Esophagus (tissue), 2 donors: Measurements from ENCODE around the gene SIK3. TPM values are rescaled to one million over a fixed set of nuclear protein-coding genes. Genes with fewer than 3 reads are reported as not detected.

Source experiments
- H3K27ac ChIP-seq, 2 donors: one replicate each; pipeline ENCODE4 v1.5.1; 2013; ENCODE audit warnings: low read depth in 2 of 2, mild to moderate bottlenecking in 2 of 2, inconsistent platforms in 1 of 2, low read length in 1 of 2, moderate library complexity in 1 of 2
- H3K27me3 ChIP-seq, 2 donors: one replicate each; pipeline ENCODE4 v1.6.1; 2013; ENCODE audit warnings: low read length in 2 of 2, control low read depth in 1 of 2, mild to moderate bottlenecking in 1 of 2; ENCODE audit not compliant: insufficient read depth in 2 of 2, control insufficient read depth in 1 of 2
- H3K36me3 ChIP-seq, 2 donors: one replicate each; pipeline ENCODE4 v1.6.1; 2013; ENCODE audit warnings: low read length in 1 of 2; ENCODE audit not compliant: control insufficient read depth in 2 of 2, insufficient read depth in 2 of 2
- H3K4me1 ChIP-seq, 2 donors: one replicate each; pipeline ENCODE4 v1.6.1; 2013; ENCODE audit warnings: low read length in 1 of 2; ENCODE audit not compliant: control insufficient read depth in 2 of 2, insufficient read depth in 2 of 2
- H3K4me3 ChIP-seq, 2 donors: one replicate each; pipeline ENCODE4 v1.5.1; 2013; ENCODE audit warnings: low read length in 2 of 2, mild to moderate bottlenecking in 2 of 2, low read depth in 1 of 2, moderate library complexity in 1 of 2
- H3K9me3 ChIP-seq, 2 donors: one replicate each; pipeline ENCODE4 v1.6.1; 2013; ENCODE audit warnings: mild to moderate bottlenecking in 2 of 2, low read depth in 1 of 2, low read length in 1 of 2, moderate library complexity in 1 of 2; ENCODE audit not compliant: control insufficient read depth in 2 of 2, insufficient read depth in 1 of 2
- WGBS, 2 donors: extraction: QIAGEN DNeasy Blood & Tissue Kit; methylation state at CpG; one replicate each; pipeline ENCODE4 v1.1.7; 2013; 5-methylcytosine and 5-hydroxymethylcytosine counted together
- polyA plus RNA-seq, 2 donors: library from polyadenylated mRNA; stranded (reverse); fragments of 200-250 nt; gene quantifications; one replicate each; pipeline ENCODE4 v1.2.3, GENCODE V29; 2013
- donor health status: healthy with polysubstance abuse.
- donor health status: Bipolar disorder and iron deficiency.

The SIK3 gene
- polyA plus RNA-seq, 2 donors = 6.4 to 7.0 TPM

- no peaks in the 10 kb centered on the region for H3K27me3 ChIP-seq
- H3K9me3 ChIP-seq = no peaks in the 10 kb centered on the region
- WGBS, 2 donors = 72 to 78% methylated on average over 6 of the region's 6 CpGs
- H3K27ac ChIP-seq = no peak overlapping the region
- no peak overlapping the region for H3K4me3 ChIP-seq
- H3K36me3 ChIP-seq = peaks cover 0 to 7% of the 10 kb centered on the region in 2 donors
- H3K4me1 ChIP-seq = no peaks in the 10 kb centered on the region
Observed at GRCh38 chr11:116953530-116954285, 144.5 kb downstream of the SIK3 start.

DNA sequence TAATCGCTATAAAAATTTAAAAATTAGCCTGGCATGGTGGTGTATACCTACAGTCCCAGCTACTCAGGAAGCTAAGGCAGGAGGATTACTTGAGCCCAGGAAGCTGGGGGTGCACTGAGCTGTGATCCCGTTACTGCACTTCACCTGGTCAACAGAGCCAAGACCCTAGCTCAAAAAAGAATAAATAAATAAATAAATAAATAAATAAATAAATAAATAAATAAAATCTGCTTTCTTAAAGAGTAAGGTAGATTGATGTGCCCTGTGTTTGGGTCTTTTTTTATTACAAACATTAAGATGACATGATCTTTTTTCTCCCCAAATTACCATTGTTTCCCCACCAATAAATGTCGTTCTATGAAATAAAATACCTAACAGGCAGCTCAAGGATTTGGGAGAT lies 146.5 kb downstream of the SIK3 start:
- no peaks in the 10 kb centered on the region for H3K9me3 ChIP-seq

GRCh38 chr11:116950210-116950609 lies 148.0 kb downstream of the SIK3 start:
- 95 to 97% methylated on average over 4 of the region's 4 CpGs for WGBS, 2 donors

More for the DNA sequence above, 146.5 kb downstream of the SIK3 start:
- Histone ChIP-seq H3K4me3 (no peak overlapping the region), H3K27ac (no peak overlapping the region), H3K36me3 (peaks cover 0 to 7% of the 10 kb centered on the region in 2 donors), H3K4me1 (no peaks in the 10 kb centered on the region), H3K27me3 (no peaks in the 10 kb centered on the region)
- WGBS, 2 donors = 95 to 97% methylated on average over 3 of the region's 3 CpGs

GRCh38 chr11:116948391-116948790 lies 149.8 kb downstream of the SIK3 start:
- H3K36me3 ChIP-seq = peaks cover 0 to 7% of the 10 kb centered on the region in 2 donors
- H3K27me3 ChIP-seq = no peaks in the 10 kb centered on the region
- H3K27ac ChIP-seq = no peak overlapping the region
- no peaks in the 10 kb centered on the region for H3K9me3 ChIP-seq
- no peaks in the 10 kb centered on the region for H3K4me1 ChIP-seq
- no peak overlapping the region for H3K4me3 ChIP-seq
- WGBS, 2 donors = 66 to 68% methylated on average over 4 of the region's 4 CpGs

More at GRCh38 chr11:116950210-116950609, 148.0 kb downstream of the SIK3 start:
- no peaks in the 10 kb centered on the region for H3K27me3 ChIP-seq
- H3K27ac ChIP-seq = no peak overlapping the region
- no peaks in the 10 kb centered on the region for H3K4me1 ChIP-seq
- H3K4me3 ChIP-seq = no peak overlapping the region
- H3K36me3 ChIP-seq = peaks cover 0 to 7% of the 10 kb centered on the region in 2 donors
- no peaks in the 10 kb centered on the region for H3K9me3 ChIP-seq

DNA sequence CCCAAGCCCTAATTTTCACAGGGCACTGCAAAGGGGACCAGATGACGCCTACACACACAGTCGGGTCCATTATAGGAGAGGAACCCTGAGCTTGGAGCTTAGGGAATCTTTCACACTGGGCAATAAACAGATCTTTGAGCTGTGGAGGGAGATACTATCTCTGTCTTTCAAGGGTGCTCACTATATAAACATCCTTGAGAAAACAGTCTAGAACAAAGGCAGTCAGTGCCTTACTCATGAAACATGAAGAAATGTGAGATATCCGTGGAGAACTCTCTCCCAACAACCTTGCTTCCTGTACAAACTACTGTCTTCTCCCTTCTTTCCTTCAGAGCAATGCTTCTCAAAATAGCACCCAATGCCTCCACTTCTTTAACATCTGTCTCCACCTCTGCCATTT lies 151.8 kb downstream of the SIK3 start:
- WGBS, 2 donors = 80 to 86% methylated on average over 3 of the region's 3 CpGs
- H3K4me1 ChIP-seq = no peaks in the 10 kb centered on the region
- no peaks in the 10 kb centered on the region for H3K9me3 ChIP-seq
- H3K27me3 ChIP-seq = no peaks in the 10 kb centered on the region
- peaks cover 0 to 7% of the 10 kb centered on the region in 2 donors for H3K36me3 ChIP-seq
- no peak overlapping the region for H3K4me3 ChIP-seq
- H3K27ac ChIP-seq = no peak overlapping the region

GRCh38 chr11:116939499-116939898 lies 158.7 kb downstream of the SIK3 start:
- Histone ChIP-seq H3K4me3 (no peak overlapping the region), H3K27me3 (no peaks in the 10 kb centered on the region), H3K36me3 (no peaks in the 10 kb centered on the region), H3K9me3 (no peaks in the 10 kb centered on the region), H3K27ac (no peak overlapping the region), H3K4me1 (no peaks in the 10 kb centered on the region)
- WGBS, 2 donors = 97 to 98% methylated on average over 1 of the region's 1 CpG

GRCh38 chr11:116938471-116939070 lies 159.7 kb downstream of the SIK3 start:
- Histone ChIP-seq H3K9me3 (no peaks in the 10 kb centered on the region), H3K4me3 (no peak overlapping the region), H3K27me3 (no peaks in the 10 kb centered on the region), H3K4me1 (no peaks in the 10 kb centered on the region), H3K36me3 (no peaks in the 10 kb centered on the region), H3K27ac (no peak overlapping the region)
- WGBS, 2 donors = no CpG with 5 or more reads among the region's 2 CpGs

- no peaks in the 10 kb centered on the region for H3K36me3 ChIP-seq
- no peak overlapping the region for H3K4me3 ChIP-seq
- H3K9me3 ChIP-seq = no peaks in the 10 kb centered on the region
- H3K4me1 ChIP-seq = no peaks in the 10 kb centered on the region
- no peak overlapping the region for H3K27ac ChIP-seq
- H3K27me3 ChIP-seq = no peaks in the 10 kb centered on the region
- 95 to 97% methylated on average over 3 of the region's 3 CpGs for WGBS, 2 donors
Observed at GRCh38 chr11:116936754-116937446, 161.3 kb downstream of the SIK3 start.

DNA sequence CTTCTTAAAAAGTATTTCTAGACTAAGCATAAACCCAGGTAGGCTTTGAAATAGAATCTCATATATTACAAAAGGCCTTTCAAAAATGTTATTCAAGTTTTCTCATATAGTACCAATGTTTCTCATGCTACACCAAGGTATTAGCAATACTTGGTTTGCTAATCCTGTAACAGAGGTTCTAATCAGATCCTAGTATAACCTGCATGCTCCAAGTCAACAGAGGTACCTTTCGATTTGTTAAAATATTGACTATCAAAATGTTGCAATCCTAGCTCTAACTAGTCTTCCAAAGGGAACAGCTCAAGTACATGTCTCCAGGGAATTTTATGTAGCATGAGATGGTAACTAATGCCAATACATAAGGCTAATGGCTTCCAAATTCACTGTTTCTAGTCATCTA lies 162.7 kb downstream of the SIK3 start:
- Histone ChIP-seq H3K27me3 (no peaks in the 10 kb centered on the region), H3K27ac (no peak overlapping the region), H3K4me3 (no peak overlapping the region), H3K4me1 (no peaks in the 10 kb centered on the region), H3K9me3 (no peaks in the 10 kb centered on the region), H3K36me3 (no peaks in the 10 kb centered on the region)
- WGBS, 2 donors = 95 to 99% methylated on average over 1 of the region's 1 CpG
